Endodermal cell (in vitro differentiated cells): ENCODE data around the gene SEPTIN8. TPM values are rescaled to one million over a fixed set of nuclear protein-coding genes. Genes with fewer than 3 reads are reported as not detected.

Source experiments
- DNase-seq: peaks from one replicate; pipeline ENCODE4 v3.0.0-alpha.2; 2017
- H3K27ac ChIP-seq: 2 replicates; pipeline ENCODE4 v1.5.1; 2013; ENCODE audit warnings: mild to moderate bottlenecking, low read depth, low read length, moderate library complexity
- H3K27me3 ChIP-seq: 2 replicates; pipeline ENCODE4 v1.6.1; 2013; ENCODE audit warnings: mild to moderate bottlenecking, low read length, moderate library complexity; ENCODE audit not compliant: insufficient read depth, control insufficient read depth, poor library complexity, severe bottlenecking
- H3K36me3 ChIP-seq: 2 replicates; pipeline ENCODE4 v1.7.0; 2013; ENCODE audit warnings: mild to moderate bottlenecking, low read length, moderate library complexity; ENCODE audit not compliant: control insufficient read depth, insufficient read depth
- H3K4me1 ChIP-seq: one replicate; pipeline ENCODE4 v1.7.0; 2013; ENCODE audit warnings: low read length; ENCODE audit not compliant: control insufficient read depth, insufficient read depth
- H3K4me3 ChIP-seq: 2 replicates; pipeline ENCODE4 v1.5.1; 2013; ENCODE audit warnings: mild to moderate bottlenecking, low read length, moderate library complexity
- H3K9ac ChIP-seq: 2 replicates; pipeline ENCODE4 v1.6.1; 2013; ENCODE audit warnings: mild to moderate bottlenecking, low read length, moderate library complexity; ENCODE audit not compliant: poor library complexity, severe bottlenecking; ENCODE audit errors: extremely low read depth
- H3K9me3 ChIP-seq: 2 replicates; pipeline ENCODE4 v1.6.1; 2013; ENCODE audit warnings: mild to moderate bottlenecking, low read length, moderate library complexity; ENCODE audit not compliant: control insufficient read depth
- H3K27ac Mint-ChIP-seq: 2 replicates; pipeline ENCODE4 v1.8.0; 2020; ENCODE audit warnings: mixed read lengths
- H3K27me3 Mint-ChIP-seq: 2 replicates; pipeline ENCODE4 v1.8.0; 2021; ENCODE audit warnings: mild to moderate bottlenecking, mixed read lengths; ENCODE audit not compliant: insufficient read depth
- H3K36me3 Mint-ChIP-seq: 2 replicates; pipeline ENCODE4 v1.8.0; 2020; ENCODE audit warnings: low read depth, mixed read lengths
- H3K4me1 Mint-ChIP-seq: 2 replicates; pipeline ENCODE4 v1.8.0; 2020; ENCODE audit warnings: mixed read lengths
- H3K4me3 Mint-ChIP-seq: 2 replicates; pipeline ENCODE4 v1.8.0; 2020; ENCODE audit warnings: mild to moderate bottlenecking, moderate library complexity, mixed read lengths
- H3K9me3 Mint-ChIP-seq: 2 replicates; pipeline ENCODE4 v1.8.0; 2020; ENCODE audit warnings: mild to moderate bottlenecking, mixed read lengths
- CTCF ChIP-seq: fragments of 200-600 bp; sonication (generic); conservative IDR thresholded peaks from 2 replicates; pipeline ENCODE4 v1.5.0; 2021; ENCODE audit warnings: antibody characterized with exemption, mild to moderate bottlenecking
- WGBS, 2 experiments: methylation state at CpG; one replicate each; pipeline versions ENCODE4 v1.1.5 to v1.1.7; 2013; ENCODE audit warnings: missing lambda C conversion rate in 2 of 2, mixed read lengths in 1 of 2; ENCODE audit not compliant: insufficient coverage in 1 of 2, insufficient read length in 1 of 2; 5-methylcytosine and 5-hydroxymethylcytosine counted together
- total RNA-seq, 2 donors: library from RNA; stranded (reverse); fragmentation: NEBNext Ultra II Directional in 1 of 2; extraction: Animal tissue kit (Norgen Biotek cat#: 25700) in 1 of 2; gene quantifications; 2 replicates in 1 of 2; 3 replicates in 1 of 2; pipeline ENCODE4 v1.2.1, GENCODE V29; 2021

SEPTIN8 gene
- total RNA-seq, 2 donors from 2014 or later: 49.0 to 56.7 TPM

- H3K4me1 Mint-ChIP-seq: no peaks in the 10 kb centered on the region
- H3K27me3 Mint-ChIP-seq: no peaks in the 10 kb centered on the region
- peak; percentile 26 for DNase-seq
- no peak overlapping the region for H3K4me3 Mint-ChIP-seq
- TF ChIP-seq CTCF: no peak
- H3K27ac Mint-ChIP-seq: no peak overlapping the region
- WGBS, 2 experiments: 89 to 96% methylated on average over 11 of the region's 11 CpGs
- Histone ChIP-seq H3K27me3 (no peaks in the 10 kb centered on the region), H3K36me3 (peaks cover 37% of the 10 kb centered on the region), H3K9ac (no peak overlapping the region), H3K9me3 (no peaks in the 10 kb centered on the region), H3K4me3 (no peak overlapping the region), H3K27ac (no peak overlapping the region), H3K4me1 (no peaks in the 10 kb centered on the region)
- peaks cover 40% of the 10 kb centered on the region for H3K36me3 Mint-ChIP-seq
- no peaks in the 10 kb centered on the region for H3K9me3 Mint-ChIP-seq
These were observed 14.6 kb downstream of the SEPTIN8 start for GRCh38 chr5:132762246-132763000.

- H3K36me3 ChIP-seq: peaks cover 37% of the 10 kb centered on the region
- DNase-seq: peak; percentile 30
- no peak overlapping the region for H3K4me3 ChIP-seq
- H3K9me3 ChIP-seq: no peaks in the 10 kb centered on the region
- 93 to 94% methylated on average over 12 to 22 of the region's 22 CpGs for WGBS, 2 experiments
- Mint-ChIP-seq H3K9me3 (no peaks in the 10 kb centered on the region), H3K27me3 (no peaks in the 10 kb centered on the region), H3K36me3 (peaks cover 43% of the 10 kb centered on the region), H3K4me1 (no peaks in the 10 kb centered on the region), H3K4me3 (no peak overlapping the region), H3K27ac (no peak overlapping the region)
- TF ChIP-seq CTCF: no peak
- no peak overlapping the region for H3K27ac ChIP-seq
- no peaks in the 10 kb centered on the region for H3K4me1 ChIP-seq
- H3K9ac ChIP-seq: no peak overlapping the region
- no peaks in the 10 kb centered on the region for H3K27me3 ChIP-seq
These were observed 15.5 kb downstream of the SEPTIN8 start for GRCh38 chr5:132761321-132762240.

- Histone ChIP-seq H3K9me3 (no peaks in the 10 kb centered on the region), H3K27me3 (no peaks in the 10 kb centered on the region), H3K4me1 (no peaks in the 10 kb centered on the region), H3K36me3 (peaks cover 37% of the 10 kb centered on the region), H3K9ac (no peak overlapping the region), H3K4me3 (no peak overlapping the region), H3K27ac (no peak overlapping the region)
- Mint-ChIP-seq H3K9me3 (no peaks in the 10 kb centered on the region), H3K27ac (no peak overlapping the region), H3K27me3 (no peaks in the 10 kb centered on the region), H3K36me3 (peaks cover 43% of the 10 kb centered on the region), H3K4me1 (no peaks in the 10 kb centered on the region), H3K4me3 (no peak overlapping the region)
- no peak for TF ChIP-seq CTCF
- DNase-seq: peak; percentile 24
- 94 to 97% methylated on average over 8 to 21 of the region's 21 CpGs for WGBS, 2 experiments
These were observed 16.3 kb downstream of the SEPTIN8 start for GRCh38 chr5:132760601-132761317.
